GM12873 (cell line): ENCODE measurements around the gene SMC4.

ENCODE experiments used
- CTCF ChIP-seq: IDR thresholded peaks from 2 replicates; pipeline ENCODE4 v1.5.1; 2012; ENCODE audit warnings: low read depth, mild to moderate bottlenecking, moderate library complexity, low read length, control low read depth; ENCODE audit not compliant: insufficient read depth; ENCODE audit errors: missing control alignments

The SMC4 gene

DNA sequence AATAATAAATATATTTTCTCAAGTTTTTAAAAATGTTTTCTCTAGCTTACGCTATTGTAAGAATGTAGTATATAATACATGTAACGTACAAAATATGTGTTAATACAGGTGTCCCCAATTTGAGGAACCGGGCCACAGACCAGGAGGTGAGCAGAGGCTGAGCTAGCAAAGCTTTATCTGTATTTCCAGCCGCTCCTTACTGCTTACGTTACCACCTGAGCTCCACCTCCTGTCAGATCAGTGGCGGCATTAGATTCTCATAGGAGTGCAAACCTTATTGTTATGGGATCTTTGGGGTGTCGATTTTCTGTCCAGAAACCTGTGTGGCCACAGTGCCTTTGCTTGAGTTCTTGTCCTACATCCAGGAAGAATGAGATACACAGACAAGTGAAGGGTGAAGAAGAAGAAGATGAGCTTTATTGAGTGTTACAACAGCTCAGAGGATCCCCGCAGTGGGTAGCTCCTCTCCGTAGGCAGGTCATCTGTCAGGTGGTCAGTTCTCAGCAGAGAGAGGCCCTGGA, 60.1 kb downstream of the SMC4 start:
- no peak for TF ChIP-seq CTCF

GRCh38 chr3:160460033-160460432, 60.6 kb downstream of the SMC4 start:
- no peak for TF ChIP-seq CTCF

GRCh38 chr3:160464321-160464720, 64.9 kb downstream of the SMC4 start:
- TF ChIP-seq CTCF: no peak

- TF ChIP-seq CTCF: no peak
These were observed 65.5 kb downstream of the SMC4 start for GRCh38 chr3:160464971-160465370.

- TF ChIP-seq CTCF: no peak
These were observed 70.7 kb downstream of the SMC4 start for GRCh38 chr3:160470181-160470580.

- no peak for TF ChIP-seq CTCF
These were observed 72.4 kb downstream of the SMC4 start for GRCh38 chr3:160471892-160472291.

GRCh38 chr3:160472344-160472743, 72.9 kb downstream of the SMC4 start:
- TF ChIP-seq CTCF: no peak
